ENCODE data around the gene PARP16. TPM values are rescaled to one million over a fixed set of nuclear protein-coding genes. Genes with fewer than 3 reads are reported as not detected.

The PARP16 gene
- total RNA-seq, 1 experiment from 2014 or later, result 4.7 TPM

DNA sequence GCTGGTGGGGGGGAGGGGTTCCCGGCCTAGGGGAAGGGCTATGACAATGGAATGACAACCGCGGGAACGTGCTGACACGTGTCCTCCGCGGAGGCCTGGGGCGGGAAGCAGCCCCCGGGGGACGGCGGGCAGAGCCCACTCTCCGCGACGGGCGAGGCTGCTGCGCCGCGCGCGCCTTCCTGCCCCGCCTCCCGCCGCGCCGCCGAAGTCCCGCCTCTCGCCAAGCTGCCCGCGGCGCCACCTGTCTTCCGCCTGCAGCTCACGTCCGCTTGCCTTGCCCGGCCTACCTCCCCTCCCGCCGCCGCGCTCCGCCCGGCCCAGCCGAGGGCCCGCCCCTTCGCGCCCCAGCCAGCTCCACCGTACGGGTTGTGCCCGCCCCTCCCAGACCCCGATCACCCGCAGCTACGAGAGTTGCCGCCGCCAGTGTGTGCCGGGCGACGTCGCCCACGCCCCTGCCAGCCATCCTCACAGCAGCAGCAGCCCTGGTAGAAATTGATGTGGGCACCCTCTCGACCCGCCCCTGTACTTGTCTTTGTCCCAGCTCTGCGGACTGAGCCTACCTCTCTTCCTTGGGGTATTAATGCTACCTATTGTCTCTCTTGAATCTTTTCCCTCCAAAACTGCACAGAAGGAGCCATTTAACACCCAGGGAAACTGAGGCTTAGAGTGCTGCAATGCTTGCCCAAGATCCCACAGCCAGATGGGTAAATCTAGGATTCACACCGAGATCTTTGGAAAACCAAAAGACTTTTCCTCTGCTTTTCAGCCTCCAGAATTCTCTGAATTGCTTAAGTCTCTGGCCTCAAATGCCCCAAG lies at the start of gene PARP16 (continued):
- TF ChIP-seq, protein P1, sequence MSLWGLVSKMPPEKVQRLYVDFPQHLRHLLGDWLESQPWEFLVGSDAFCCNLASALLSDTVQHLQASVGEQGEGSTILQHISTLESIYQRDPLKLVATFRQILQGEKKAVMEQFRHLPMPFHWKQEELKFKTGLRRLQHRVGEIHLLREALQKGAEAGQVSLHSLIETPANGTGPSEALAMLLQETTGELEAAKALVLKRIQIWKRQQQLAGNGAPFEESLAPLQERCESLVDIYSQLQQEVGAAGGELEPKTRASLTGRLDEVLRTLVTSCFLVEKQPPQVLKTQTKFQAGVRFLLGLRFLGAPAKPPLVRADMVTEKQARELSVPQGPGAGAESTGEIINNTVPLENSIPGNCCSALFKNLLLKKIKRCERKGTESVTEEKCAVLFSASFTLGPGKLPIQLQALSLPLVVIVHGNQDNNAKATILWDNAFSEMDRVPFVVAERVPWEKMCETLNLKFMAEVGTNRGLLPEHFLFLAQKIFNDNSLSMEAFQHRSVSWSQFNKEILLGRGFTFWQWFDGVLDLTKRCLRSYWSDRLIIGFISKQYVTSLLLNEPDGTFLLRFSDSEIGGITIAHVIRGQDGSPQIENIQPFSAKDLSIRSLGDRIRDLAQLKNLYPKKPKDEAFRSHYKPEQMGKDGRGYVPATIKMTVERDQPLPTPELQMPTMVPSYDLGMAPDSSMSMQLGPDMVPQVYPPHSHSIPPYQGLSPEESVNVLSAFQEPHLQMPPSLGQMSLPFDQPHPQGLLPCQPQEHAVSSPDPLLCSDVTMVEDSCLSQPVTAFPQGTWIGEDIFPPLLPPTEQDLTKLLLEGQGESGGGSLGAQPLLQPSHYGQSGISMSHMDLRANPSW (CRISPR knock-in tag; conservative IDR thresholded peaks at IDR 0.05; ENCODE audit: low read depth), result no peak
- TF ChIP-seq TEAD4 (CRISPR knock-in tag; IDR thresholded peaks at IDR 0.05), result no peak
- TF ChIP-seq IRF2 (CRISPR knock-in tag; IDR thresholded peaks at IDR 0.05; ENCODE audit: borderline replicate concordance, low read depth), result no peak
- TF ChIP-seq, protein P2, sequence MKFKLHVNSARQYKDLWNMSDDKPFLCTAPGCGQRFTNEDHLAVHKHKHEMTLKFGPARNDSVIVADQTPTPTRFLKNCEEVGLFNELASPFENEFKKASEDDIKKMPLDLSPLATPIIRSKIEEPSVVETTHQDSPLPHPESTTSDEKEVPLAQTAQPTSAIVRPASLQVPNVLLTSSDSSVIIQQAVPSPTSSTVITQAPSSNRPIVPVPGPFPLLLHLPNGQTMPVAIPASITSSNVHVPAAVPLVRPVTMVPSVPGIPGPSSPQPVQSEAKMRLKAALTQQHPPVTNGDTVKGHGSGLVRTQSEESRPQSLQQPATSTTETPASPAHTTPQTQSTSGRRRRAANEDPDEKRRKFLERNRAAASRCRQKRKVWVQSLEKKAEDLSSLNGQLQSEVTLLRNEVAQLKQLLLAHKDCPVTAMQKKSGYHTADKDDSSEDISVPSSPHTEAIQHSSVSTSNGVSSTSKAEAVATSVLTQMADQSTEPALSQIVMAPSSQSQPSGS (CRISPR knock-in tag; IDR thresholded peaks at IDR 0.05; ENCODE audit: borderline replicate concordance, low read depth), result no peak
- no peak; the same call in 1 of the 2 replicates for TF ChIP-seq MYBL2 (CRISPR knock-in tag; IDR thresholded peaks at IDR 0.05)
- TF ChIP-seq ZNF317 (CRISPR knock-in tag; IDR thresholded peaks at IDR 0.05; ENCODE audit: borderline replicate concordance, low read depth), result no peak
- no peak for TF ChIP-seq ESRRA (CRISPR knock-in tag; IDR thresholded peaks at IDR 0.05; ENCODE audit: borderline replicate concordance)
- TF ChIP-seq FOXP1 (CRISPR knock-in tag; IDR thresholded peaks at IDR 0.05; ENCODE audit: borderline replicate concordance), result no peak
- TF ChIP-seq, protein P3, sequence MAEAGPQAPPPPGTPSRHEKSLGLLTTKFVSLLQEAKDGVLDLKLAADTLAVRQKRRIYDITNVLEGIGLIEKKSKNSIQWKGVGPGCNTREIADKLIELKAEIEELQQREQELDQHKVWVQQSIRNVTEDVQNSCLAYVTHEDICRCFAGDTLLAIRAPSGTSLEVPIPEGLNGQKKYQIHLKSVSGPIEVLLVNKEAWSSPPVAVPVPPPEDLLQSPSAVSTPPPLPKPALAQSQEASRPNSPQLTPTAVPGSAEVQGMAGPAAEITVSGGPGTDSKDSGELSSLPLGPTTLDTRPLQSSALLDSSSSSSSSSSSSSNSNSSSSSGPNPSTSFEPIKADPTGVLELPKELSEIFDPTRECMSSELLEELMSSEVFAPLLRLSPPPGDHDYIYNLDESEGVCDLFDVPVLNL (CRISPR knock-in tag; IDR thresholded peaks at IDR 0.05; ENCODE audit: borderline replicate concordance, low read depth), result peak; percentile 69; the same call in 1 of the 2 replicates
- no peak for TF ChIP-seq ATF1 (CRISPR knock-in tag; IDR thresholded peaks at IDR 0.05)
- no peak for TF ChIP-seq ZNF416 (CRISPR knock-in tag; IDR thresholded peaks at IDR 0.05)
- TF ChIP-seq, protein P4, sequence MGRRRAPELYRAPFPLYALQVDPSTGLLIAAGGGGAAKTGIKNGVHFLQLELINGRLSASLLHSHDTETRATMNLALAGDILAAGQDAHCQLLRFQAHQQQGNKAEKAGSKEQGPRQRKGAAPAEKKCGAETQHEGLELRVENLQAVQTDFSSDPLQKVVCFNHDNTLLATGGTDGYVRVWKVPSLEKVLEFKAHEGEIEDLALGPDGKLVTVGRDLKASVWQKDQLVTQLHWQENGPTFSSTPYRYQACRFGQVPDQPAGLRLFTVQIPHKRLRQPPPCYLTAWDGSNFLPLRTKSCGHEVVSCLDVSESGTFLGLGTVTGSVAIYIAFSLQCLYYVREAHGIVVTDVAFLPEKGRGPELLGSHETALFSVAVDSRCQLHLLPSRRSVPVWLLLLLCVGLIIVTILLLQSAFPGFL (CRISPR knock-in tag; IDR thresholded peaks at IDR 0.05; ENCODE audit: borderline replicate concordance), result no peak
- TF ChIP-seq FOXJ3 (CRISPR knock-in tag; IDR thresholded peaks at IDR 0.05; ENCODE audit: borderline replicate concordance), result no peak
- TF ChIP-seq RORB (CRISPR knock-in tag; IDR thresholded peaks at IDR 0.05), result no peak
- TF ChIP-seq, protein P5, sequence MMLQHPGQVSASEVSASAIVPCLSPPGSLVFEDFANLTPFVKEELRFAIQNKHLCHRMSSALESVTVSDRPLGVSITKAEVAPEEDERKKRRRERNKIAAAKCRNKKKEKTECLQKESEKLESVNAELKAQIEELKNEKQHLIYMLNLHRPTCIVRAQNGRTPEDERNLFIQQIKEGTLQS (CRISPR knock-in tag; conservative IDR thresholded peaks at IDR 0.05), result no peak
- TF ChIP-seq ZNF138 (CRISPR knock-in tag; conservative IDR thresholded peaks at IDR 0.05), result no peak
- TF ChIP-seq, protein P6, sequence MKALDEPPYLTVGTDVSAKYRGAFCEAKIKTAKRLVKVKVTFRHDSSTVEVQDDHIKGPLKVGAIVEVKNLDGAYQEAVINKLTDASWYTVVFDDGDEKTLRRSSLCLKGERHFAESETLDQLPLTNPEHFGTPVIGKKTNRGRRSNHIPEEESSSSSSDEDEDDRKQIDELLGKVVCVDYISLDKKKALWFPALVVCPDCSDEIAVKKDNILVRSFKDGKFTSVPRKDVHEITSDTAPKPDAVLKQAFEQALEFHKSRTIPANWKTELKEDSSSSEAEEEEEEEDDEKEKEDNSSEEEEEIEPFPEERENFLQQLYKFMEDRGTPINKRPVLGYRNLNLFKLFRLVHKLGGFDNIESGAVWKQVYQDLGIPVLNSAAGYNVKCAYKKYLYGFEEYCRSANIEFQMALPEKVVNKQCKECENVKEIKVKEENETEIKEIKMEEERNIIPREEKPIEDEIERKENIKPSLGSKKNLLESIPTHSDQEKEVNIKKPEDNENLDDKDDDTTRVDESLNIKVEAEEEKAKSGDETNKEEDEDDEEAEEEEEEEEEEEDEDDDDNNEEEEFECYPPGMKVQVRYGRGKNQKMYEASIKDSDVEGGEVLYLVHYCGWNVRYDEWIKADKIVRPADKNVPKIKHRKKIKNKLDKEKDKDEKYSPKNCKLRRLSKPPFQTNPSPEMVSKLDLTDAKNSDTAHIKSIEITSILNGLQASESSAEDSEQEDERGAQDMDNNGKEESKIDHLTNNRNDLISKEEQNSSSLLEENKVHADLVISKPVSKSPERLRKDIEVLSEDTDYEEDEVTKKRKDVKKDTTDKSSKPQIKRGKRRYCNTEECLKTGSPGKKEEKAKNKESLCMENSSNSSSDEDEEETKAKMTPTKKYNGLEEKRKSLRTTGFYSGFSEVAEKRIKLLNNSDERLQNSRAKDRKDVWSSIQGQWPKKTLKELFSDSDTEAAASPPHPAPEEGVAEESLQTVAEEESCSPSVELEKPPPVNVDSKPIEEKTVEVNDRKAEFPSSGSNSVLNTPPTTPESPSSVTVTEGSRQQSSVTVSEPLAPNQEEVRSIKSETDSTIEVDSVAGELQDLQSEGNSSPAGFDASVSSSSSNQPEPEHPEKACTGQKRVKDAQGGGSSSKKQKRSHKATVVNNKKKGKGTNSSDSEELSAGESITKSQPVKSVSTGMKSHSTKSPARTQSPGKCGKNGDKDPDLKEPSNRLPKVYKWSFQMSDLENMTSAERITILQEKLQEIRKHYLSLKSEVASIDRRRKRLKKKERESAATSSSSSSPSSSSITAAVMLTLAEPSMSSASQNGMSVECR (CRISPR knock-in tag; IDR thresholded peaks at IDR 0.05; ENCODE audit: borderline replicate concordance), result no peak
- 0 out of 2 replicates have a peak, but pooled peaks have one; percentile 35 for TF ChIP-seq KAT7 (CRISPR knock-in tag; IDR thresholded peaks at IDR 0.05; ENCODE audit: borderline replicate concordance)
- no peak for TF ChIP-seq NR3C1 (CRISPR knock-in tag; conservative IDR thresholded peaks at IDR 0.05; ENCODE audit: low read depth)
- peak; percentile 63; the same call in 1 of the 2 replicates for TF ChIP-seq NFE2L1 (CRISPR knock-in tag; IDR thresholded peaks at IDR 0.05)
- TF ChIP-seq ZNF232 (CRISPR knock-in tag; IDR thresholded peaks at IDR 0.05), result 0 out of 2 replicates have a peak, but pooled peaks have one; percentile 14
- TF ChIP-seq, protein P7, sequence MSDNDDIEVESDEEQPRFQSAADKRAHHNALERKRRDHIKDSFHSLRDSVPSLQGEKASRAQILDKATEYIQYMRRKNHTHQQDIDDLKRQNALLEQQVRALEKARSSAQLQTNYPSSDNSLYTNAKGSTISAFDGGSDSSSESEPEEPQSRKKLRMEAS (CRISPR knock-in tag; IDR thresholded peaks at IDR 0.05), result peak; percentile 15; the same call in 1 of the 2 replicates
- TF ChIP-seq ZBTB21 (CRISPR knock-in tag; IDR thresholded peaks at IDR 0.05; ENCODE audit: borderline replicate concordance), result 0 out of 2 replicates have a peak, but pooled peaks have one; percentile 13
- TF ChIP-seq, protein P8, sequence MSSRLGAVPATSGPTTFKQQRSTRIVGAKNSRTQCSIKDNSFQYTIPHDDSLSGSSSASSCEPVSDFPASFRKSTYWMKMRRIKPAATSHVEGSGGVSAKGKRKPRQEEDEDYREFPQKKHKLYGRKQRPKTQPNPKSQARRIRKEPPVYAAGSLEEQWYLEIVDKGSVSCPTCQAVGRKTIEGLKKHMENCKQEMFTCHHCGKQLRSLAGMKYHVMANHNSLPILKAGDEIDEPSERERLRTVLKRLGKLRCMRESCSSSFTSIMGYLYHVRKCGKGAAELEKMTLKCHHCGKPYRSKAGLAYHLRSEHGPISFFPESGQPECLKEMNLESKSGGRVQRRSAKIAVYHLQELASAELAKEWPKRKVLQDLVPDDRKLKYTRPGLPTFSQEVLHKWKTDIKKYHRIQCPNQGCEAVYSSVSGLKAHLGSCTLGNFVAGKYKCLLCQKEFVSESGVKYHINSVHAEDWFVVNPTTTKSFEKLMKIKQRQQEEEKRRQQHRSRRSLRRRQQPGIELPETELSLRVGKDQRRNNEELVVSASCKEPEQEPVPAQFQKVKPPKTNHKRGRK (CRISPR knock-in tag; IDR thresholded peaks at IDR 0.05; ENCODE audit: borderline replicate concordance), result no peak
